ENCODE results near the gene DDB1. TPM values are rescaled to one million over a fixed set of nuclear protein-coding genes. Genes with fewer than 3 reads are reported as not detected.

The DDB1 gene
- total and polyA plus RNA-seq, 2 of the 13 experiments (the other 11 are each of a cell fraction or from before 2014, with no cell fraction given): 217 to 266 TPM

DNA sequence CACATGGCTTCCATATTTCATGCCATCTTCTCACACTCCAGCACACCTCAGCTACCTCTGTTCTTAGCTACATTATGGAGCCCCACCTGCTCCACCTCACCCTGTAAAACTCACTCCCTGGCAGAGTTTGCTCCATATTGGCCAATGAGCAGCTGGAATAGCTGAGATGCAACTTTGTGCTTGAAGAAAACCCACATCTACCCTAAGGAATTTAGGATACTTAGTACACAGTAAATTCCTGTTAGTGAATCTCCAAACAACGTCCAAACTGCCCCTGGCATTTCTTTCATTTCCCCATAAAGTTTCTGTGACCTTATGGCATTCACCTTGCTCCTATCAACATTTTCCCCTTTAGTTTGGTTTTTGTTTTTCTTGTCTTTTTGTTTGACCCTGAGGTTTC is 35.6 kb downstream of the DDB1 start:
- H3K27ac ChIP-seq (ENCODE audit: extremely low read length, insufficient read depth, low read length): peak overlapping the region; percentile 89
- H3K4me1 ChIP-seq (ENCODE audit: insufficient read depth, low read length): peaks cover 56% of the 10 kb centered on the region
- H3K4me3 ChIP-seq (replicated peaks in 1 of 3; ENCODE audit: insufficient read depth in 1 of 3, low read depth in 2 of 3, low read length in 3 of 3): no peak overlapping the region
- no peaks in the 10 kb centered on the region for H3K9me3 ChIP-seq (ENCODE audit: low read length)
- WGBS (ENCODE audit: low lambda C conversion rate): 72% methylated on average over 1 of the region's 1 CpG
- in situ Hi-C loops (cut with HindIII; ENCODE audit: extremely low pct_ligation_motif_present, low pct_unique_long_range_greater_than_20kb): no loop called here
- FAIRE-seq (no peak), ATAC-seq (no peak), DNase-seq (ENCODE audit: low spot score) (no peak)
- H3K9ac ChIP-seq (ENCODE audit: insufficient read depth, low read depth, low read length): no peak overlapping the region
- ChIA-PET POLR2A (interaction anchor here (2.2 kb wide), 1 partner anchor 14 kb away, joined by 9 read pairs; no protein-coding TSS in a partner anchor), CTCF (ENCODE audit: low intra/inter-chr PET ratio, low total read pairs) (no interaction called here)
- BruUV-seq (replicated peaks): no TSS peak
- TF ChIP-seq, protein P1, sequence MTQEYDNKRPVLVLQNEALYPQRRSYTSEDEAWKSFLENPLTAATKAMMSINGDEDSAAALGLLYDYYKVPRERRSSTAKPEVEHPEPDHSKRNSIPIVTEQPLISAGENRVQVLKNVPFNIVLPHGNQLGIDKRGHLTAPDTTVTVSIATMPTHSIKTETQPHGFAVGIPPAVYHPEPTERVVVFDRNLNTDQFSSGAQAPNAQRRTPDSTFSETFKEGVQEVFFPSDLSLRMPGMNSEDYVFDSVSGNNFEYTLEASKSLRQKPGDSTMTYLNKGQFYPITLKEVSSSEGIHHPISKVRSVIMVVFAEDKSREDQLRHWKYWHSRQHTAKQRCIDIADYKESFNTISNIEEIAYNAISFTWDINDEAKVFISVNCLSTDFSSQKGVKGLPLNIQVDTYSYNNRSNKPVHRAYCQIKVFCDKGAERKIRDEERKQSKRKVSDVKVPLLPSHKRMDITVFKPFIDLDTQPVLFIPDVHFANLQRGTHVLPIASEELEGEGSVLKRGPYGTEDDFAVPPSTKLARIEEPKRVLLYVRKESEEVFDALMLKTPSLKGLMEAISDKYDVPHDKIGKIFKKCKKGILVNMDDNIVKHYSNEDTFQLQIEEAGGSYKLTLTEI (CRISPR knock-in tag; conservative IDR thresholded peaks at IDR 0.05): no peak
- TF ChIP-seq HIVEP1 (CRISPR knock-in tag; IDR thresholded peaks at IDR 0.05) (no peak), U2AF1 (optimal IDR thresholded peaks at IDR 0.05; ENCODE audit: low read depth, low read length) (no peak), DMAP1 (CRISPR knock-in tag; IDR thresholded peaks at IDR 0.05) (no peak), ZNF180 (CRISPR knock-in tag; IDR thresholded peaks at IDR 0.05; ENCODE audit: borderline replicate concordance, low read depth) (no peak), FOXA1 (IDR thresholded peaks at IDR 0.05) (no peak), FOXA1 (CRISPR knock-in tag; IDR thresholded peaks at IDR 0.05) (no peak)
- TF ChIP-seq, protein P2, sequence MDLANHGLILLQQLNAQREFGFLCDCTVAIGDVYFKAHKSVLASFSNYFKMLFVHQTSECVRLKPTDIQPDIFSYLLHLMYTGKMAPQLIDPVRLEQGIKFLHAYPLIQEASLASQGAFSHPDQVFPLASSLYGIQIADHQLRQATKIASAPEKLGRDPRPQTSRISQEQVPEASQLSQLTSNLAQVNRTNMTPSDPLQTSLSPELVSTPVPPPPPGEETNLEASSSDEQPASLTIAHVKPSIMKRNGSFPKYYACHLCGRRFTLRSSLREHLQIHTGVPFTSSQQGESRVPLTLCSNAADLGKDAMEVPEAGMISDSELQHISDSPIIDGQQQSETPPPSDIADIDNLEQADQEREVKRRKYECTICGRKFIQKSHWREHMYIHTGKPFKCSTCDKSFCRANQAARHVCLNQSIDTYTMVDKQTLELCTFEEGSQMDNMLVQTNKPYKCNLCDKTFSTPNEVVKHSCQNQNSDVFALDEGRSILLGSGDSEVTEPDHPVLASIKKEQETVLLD (CRISPR knock-in tag; IDR thresholded peaks at IDR 0.05; ENCODE audit: low read depth): 0 out of 2 replicates have a peak, but pooled peaks have one; percentile 37
- TF ChIP-seq, protein P3, sequence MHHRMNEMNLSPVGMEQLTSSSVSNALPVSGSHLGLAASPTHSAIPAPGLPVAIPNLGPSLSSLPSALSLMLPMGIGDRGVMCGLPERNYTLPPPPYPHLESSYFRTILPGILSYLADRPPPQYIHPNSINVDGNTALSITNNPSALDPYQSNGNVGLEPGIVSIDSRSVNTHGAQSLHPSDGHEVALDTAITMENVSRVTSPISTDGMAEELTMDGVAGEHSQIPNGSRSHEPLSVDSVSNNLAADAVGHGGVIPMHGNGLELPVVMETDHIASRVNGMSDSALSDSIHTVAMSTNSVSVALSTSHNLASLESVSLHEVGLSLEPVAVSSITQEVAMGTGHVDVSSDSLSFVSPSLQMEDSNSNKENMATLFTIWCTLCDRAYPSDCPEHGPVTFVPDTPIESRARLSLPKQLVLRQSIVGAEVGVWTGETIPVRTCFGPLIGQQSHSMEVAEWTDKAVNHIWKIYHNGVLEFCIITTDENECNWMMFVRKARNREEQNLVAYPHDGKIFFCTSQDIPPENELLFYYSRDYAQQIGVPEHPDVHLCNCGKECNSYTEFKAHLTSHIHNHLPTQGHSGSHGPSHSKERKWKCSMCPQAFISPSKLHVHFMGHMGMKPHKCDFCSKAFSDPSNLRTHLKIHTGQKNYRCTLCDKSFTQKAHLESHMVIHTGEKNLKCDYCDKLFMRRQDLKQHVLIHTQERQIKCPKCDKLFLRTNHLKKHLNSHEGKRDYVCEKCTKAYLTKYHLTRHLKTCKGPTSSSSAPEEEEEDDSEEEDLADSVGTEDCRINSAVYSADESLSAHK (CRISPR knock-in tag; IDR thresholded peaks at IDR 0.05; ENCODE audit: borderline replicate concordance): no peak
- no peak overlapping the region for H2AFZ ChIP-seq (ENCODE audit: low read length)
- intact Hi-C loops (cut with micrococcal nuclease; ENCODE audit: unreplicated experiment): no loop called here
- peaks cover 7% of the 10 kb centered on the region for H4K20me1 ChIP-seq (ENCODE audit: insufficient read depth, low read length)
- peaks cover 21 to 39% of the 10 kb centered on the region in 2 experiments; a peak in 4 of 5 replicates for H3K36me3 ChIP-seq (replicated peaks in 1 of 2; ENCODE audit: control insufficient read depth in 1 of 2, insufficient read depth in 2 of 2, low read length in 2 of 2)
- no peaks in the 10 kb centered on the region; a peak in 1 of 5 replicates for H3K27me3 ChIP-seq (ENCODE audit: control insufficient read depth in 1 of 2, insufficient read depth in 2 of 2, low read length in 2 of 2)
- H3K79me2 ChIP-seq (ENCODE audit: insufficient read depth, low read length): peaks cover 28% of the 10 kb centered on the region
- no peak overlapping the region for H3K4me2 ChIP-seq (ENCODE audit: low read depth, low read length)
